Vagina (tissue), 2 donors: ENCODE data around the gene GDF7.

Experiments
- POLR2A ChIP-seq, 2 donors: fragments of 450-650 bp; IDR thresholded peaks; one replicate each; pipeline ENCODE4 v1.6.1; 2017; ENCODE audit warnings: antibody characterized with exemption in 2 of 2, mild to moderate bottlenecking in 2 of 2, moderate library complexity in 2 of 2
- POLR2AphosphoS5 ChIP-seq, 2 donors: sonication (generic); formaldehyde crosslinking; IDR thresholded peaks; one replicate each; pipeline ENCODE4 v1.9.0; 2017; ENCODE audit warnings: antibody characterized with exemption in 2 of 2, mild to moderate bottlenecking in 2 of 2, low read depth in 1 of 2; ENCODE audit not compliant: insufficient read depth in 1 of 2
- TF ChIP-seq, protein P1 (sequence below), 3 experiments: fragments of 450-650 bp in 2 of 3; fragments of 200-600 bp in 1 of 3; sonication (generic) in 1 of 3; IDR thresholded peaks; one replicate each; pipeline ENCODE4 v1.5.1; 2017 to 2019; ENCODE audit warnings: antibody characterized with exemption in 3 of 3, mild to moderate bottlenecking in 2 of 3, moderate library complexity in 2 of 3

DNA sequence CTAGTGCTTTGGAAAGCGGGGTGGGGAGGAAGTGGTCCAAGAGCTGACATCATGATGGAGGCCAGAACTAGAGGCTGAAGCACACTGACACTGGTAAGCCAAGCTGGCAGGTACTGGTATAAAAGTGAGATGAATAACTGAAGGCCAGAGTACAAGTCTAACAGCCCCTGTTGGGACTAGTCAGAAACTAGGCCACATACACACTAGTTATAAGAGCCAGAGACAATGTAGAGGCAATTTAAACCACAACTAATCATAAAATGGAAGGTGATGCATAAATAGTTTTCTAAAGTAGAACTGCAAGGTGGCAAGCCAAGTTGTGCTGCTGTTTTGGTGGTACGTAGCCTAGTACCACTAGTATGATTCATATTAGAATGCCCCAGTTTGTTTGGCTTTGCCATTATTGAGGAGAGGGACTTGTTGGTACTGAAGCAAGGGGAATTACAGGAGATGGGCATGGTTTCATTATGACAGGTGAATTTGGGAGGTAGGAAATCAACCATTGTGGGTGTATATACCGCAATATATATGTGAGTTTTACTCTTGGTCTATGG, 57.6 kb downstream of the GDF7 start:
- no peak for TF ChIP-seq POLR2A (IDR thresholded peaks at IDR 0.05)
- TF ChIP-seq, protein P1, sequence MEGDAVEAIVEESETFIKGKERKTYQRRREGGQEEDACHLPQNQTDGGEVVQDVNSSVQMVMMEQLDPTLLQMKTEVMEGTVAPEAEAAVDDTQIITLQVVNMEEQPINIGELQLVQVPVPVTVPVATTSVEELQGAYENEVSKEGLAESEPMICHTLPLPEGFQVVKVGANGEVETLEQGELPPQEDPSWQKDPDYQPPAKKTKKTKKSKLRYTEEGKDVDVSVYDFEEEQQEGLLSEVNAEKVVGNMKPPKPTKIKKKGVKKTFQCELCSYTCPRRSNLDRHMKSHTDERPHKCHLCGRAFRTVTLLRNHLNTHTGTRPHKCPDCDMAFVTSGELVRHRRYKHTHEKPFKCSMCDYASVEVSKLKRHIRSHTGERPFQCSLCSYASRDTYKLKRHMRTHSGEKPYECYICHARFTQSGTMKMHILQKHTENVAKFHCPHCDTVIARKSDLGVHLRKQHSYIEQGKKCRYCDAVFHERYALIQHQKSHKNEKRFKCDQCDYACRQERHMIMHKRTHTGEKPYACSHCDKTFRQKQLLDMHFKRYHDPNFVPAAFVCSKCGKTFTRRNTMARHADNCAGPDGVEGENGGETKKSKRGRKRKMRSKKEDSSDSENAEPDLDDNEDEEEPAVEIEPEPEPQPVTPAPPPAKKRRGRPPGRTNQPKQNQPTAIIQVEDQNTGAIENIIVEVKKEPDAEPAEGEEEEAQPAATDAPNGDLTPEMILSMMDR (IDR thresholded peaks at IDR 0.05), result no peak
- TF ChIP-seq POLR2AphosphoS5 (IDR thresholded peaks at IDR 0.05; ENCODE audit: insufficient read depth in 1 of 2, low read depth in 1 of 2), result no peak
